Amniotic stem cell (primary cell): ENCODE results near the gene CDH13.
A peak's percentile ranks its signal among the peaks of the same experiment; 100 is the strongest.

ENCODE experiments used
- DNase-seq: peaks from one replicate; lab custom pipeline; 2025; lab: John Stamatoyannopoulos, UW

Gene CDH13

DNA sequence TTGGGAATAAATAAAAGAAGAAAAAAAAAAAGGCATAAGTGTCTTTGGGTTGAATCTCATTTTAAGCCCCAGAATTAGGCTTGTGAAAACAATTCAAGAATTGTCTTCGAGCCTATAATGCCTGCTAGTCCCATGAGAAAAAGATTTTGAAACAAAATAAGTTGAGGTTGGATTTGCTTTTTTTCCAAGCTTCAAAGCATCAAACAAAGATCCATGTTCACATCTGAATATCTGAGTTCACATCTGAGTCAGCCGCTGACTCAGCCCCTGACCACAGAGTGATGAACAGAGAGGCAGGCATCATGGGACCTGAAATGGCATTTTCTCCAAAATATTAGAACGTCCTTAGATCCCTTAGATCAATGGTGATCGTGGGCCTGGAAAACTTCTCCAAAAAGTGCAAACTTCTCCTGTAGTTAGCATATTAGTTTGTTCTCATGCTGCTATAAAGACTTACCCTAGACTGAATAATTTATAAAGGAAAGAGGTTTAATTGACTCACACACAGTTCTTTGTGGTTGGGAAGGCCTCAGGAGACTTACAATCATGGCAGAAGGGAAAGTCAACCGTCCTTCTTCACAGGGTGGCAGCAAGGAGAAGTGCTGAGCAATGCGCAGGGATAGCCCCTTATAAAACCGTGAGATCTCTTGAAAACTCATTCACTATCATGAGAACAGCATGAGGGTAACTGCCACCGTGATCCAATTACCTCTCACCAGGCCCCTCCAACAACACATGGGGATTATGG, 886.4 kb downstream of the CDH13 start:
- peak; percentile 25 for DNase-seq

DNA sequence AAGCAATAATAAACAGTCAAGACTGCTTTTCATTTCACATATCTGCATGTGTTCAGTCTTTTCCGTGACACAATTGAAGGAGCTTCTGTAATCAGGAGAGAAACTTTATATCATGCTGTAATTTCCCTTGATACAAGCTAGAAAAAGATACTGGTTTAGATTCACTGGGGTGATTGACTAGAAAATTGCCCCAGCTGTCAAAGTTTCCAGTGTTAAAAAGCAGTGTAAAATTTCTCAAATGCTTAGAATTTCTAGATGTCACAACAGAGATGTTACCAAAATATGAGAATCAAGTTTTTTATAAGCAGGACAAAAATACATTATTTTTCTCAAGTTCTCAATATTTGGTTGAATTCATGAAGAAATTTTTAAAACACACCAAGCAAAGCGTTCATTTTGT, 888.6 kb downstream of the CDH13 start:
- no peak for DNase-seq

DNA sequence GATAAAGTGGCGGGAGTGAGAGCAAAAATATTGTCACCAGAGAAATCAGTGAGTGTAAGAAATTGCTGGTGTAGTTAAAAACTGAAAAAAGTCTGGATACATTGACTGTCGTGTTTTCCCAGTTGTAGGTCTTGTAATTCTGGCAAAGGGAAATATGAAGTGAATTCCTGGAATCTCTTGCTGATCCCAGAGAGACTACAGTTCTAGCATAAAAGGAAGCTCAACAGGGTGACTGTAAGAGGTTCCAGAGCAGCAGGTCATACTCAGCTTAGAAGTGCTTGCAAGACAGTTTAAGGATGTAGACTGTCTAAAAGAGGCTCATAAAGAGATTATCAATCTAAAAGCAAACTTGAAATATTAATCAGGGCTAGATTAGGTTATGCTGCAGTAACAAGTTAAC, 890.2 kb downstream of the CDH13 start:
- DNase-seq, result no peak

DNA sequence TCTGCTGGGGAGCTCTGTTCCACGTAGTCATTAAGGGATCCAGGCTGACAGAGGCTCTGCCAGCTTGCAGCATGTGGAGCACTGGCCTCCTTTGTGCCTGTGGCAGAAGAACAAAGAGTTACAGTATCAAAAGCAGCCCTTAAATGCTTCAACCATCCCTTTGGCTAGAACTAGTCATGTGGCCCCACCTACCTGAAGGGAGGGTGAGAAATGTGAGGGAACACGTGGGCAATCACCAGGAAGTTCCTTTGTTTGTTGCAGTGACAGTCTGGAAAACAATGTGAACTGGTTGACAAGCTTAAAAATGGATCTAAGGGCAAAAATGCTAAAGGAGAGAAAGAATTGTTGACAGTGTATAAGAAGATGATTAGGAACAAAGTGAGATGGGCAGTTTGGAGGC, 890.6 kb downstream of the CDH13 start:
- DNase-seq, result no peak

DNA sequence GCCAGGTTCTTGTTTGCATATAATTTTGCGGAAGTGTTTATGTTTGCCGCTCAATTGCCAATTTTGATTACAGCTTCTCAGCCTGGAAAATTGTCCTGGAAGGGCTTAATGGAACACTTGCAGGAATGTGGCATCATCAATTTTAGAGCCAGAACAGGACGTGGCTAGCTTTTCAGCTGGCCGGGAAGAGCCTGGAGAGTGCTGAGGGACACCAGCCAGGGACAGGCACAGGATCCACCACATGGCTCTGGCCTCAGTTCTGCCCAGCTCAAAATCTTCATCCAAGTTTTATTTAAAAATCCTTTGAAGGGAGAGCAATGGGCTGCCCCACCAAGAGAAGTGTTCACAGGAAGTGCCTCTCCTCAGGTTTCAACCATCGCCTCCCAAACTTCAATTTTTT, 893.8 kb downstream of the CDH13 start:
- DNase-seq, result no peak

DNA sequence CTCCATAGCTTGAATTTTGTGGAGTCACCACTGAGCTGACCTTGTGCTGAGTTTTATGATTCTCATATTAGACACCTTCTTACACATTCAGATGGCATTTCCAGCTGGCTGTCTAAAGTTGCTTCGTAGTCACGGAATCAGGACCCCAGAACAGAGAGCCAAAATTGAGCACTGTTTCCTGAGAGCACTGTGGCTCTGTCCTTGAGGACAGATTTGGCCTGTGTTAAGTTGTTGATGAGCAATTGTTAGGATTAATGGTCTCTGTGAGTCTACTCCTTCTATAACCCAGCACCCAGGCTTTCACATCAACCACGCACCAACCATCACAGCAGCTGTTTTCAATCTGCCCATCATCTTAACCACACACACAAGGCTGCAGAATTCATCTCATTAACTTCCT, 903.5 kb downstream of the CDH13 start:
- peak; percentile 17 for DNase-seq

DNA sequence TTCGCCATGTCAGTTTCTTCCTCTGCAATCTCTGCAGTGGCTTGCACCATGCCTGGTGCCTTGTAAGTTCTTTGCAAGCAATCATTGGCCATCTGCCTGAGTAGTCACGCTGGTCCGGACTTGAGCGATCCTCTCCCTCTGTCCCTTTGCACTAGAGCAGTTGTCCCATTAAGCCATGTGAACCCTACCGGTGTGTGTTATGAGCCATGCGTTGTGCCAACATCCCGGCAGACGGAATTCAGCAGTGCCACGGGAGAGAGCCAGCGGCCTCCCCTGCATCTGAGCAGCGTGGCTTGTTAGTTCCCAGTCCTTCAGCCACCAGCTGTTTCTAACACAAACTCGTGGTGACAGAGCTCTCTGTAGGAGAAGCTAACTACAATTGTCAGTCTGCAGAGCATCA, 905.9 kb downstream of the CDH13 start:
- DNase-seq, result no peak

DNA sequence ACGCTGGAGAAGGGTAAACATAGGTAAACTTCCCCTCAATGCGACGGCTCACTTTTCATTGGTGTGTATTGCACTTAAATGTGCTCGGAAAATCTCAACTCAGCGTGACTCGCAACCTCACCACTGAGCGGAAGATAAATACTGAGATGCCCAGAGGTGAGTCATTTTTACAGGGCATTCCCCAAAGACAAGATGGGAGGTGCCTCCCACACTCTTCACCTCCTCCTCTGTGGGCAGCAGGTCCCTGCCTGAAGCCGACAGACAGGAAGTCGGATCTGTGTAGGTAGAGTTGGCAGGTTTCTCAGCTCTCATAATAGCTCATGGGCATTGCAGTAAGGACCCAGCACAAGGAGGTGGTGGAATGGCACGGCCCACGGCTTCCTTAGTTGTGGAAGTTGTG, 906.4 kb downstream of the CDH13 start:
- peak; percentile 5 for DNase-seq

DNA sequence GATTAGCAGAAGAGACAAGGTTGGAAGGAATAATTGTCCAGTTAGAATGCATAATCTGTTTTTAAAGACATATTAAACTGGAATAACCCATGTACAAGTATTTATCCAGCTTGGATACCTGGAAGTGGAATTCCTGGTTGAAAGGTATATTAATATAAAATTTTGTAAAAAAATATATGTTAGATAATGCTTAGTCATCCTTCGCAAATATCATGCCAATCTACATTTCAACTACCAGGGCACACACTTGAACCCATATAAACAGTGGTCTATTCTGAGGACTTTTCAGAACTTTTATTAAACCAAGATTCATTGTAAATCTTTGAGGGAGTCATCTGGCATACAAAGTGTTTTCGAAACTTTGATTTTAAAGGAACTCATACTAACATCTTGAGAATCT, 911.9 kb downstream of the CDH13 start:
- DNase-seq, result no peak

DNA sequence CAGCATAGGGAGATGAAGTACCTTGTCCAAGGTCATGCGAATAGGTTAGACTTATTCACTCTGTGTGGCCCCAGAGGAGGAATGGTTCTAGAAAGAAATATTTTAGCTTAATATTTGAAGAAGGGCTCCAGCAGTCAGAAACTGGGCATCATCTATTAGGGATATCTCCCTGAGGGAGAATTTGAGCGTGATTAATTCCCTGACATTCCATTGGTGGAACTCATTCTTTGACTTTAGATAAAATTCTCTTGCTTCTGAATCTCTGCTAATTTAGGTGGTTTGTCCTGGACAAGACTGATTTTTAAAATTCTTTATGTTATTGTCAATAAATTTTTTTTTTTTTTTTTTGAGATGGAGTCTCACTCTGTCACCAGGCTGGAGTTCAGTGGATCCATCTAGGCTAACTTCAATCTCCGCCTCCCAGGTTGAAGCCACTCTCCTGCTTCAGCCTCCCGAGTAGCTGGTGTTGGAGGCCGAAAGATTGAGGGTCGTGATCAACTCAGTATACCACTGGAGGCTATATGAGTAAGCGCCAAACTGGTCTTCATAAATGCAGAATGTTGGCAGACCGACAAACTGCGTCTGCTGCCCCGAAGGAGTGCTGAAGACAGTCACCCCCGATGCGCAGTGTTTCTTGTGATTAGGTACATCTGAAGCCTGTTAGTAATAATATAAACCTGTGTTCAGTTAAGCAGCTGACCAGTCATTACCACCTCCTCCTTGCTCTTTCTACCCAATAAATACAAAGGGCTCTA, 913.1 kb downstream of the CDH13 start:
- no peak for DNase-seq

DNA sequence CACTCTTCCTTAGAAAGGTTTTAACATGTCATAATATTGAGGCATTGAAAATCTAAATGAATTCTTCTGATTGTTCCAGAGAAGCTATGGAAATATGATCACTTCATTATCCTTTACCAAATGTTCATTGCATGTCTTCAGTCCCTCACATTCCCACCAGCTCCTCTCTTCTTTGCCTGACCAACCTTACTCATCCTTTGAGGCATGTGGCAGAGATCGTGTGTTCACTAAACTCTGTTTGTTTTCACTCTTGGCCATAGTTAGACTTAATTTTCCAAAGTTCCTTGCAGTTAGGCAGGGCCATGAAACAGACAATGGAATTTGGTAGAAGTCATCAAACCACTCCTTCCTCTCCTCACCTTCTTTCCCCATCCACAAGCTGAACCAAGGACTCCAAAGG, 914.5 kb downstream of the CDH13 start:
- DNase-seq, result no peak

DNA sequence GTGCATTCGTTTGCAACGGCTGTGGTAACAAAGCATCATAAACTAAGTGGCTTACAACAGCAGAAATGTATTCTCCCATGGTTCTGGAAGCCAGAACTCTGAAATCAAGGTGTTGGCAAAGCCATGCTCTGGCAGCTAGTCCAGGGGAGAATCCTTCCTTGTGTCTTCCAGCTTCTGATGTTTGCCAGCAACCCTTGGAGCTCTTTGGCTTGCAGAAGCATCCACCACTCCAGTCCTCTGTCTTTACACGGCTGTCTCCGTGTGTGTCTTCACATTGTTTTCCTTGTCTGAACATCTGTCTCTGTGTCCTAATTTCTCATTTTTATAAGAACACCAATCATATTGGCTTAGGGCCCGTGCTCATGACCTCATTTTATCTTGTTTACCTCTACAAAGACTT, 915.7 kb downstream of the CDH13 start:
- no peak for DNase-seq

DNA sequence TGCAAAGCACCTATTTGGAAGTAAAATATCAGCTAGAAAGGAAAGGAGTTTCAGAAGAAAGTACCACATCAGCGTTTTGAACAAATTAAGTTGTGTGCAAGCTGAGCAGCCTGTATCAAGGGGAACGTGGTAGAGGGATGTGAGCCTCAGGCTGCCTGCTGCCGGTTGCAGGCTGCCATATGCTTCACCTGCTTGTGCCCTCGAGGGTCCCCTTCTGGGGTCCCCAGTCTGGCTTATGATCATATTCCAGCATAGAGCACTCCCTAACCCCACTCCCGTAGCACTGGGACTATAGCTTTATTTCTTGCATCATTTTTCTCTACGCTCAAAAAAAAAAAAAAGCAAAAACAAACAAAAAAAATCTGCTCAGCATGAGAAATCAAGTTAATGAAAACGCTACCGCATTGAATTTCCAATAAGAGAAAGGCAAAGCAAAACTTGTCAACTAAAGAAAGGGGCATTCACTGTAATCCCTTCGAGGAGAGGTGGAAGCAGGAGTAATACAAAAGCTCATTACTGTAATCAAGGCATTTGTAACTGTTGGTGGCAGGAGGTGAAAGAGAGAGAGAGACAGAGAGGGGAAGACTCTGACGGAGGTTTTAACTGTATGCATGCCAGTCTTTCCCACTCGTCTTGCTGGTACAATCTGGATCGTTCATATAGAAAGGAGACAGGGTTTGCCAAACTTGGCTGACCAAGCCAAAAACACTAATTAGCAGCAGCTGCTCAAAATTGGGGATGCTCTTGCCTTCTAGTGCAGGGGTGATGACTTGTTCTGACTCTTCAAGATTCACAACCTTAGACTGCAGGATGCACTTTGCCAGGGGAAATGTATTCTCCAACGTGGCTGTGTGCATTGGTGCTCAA, 922.8 kb downstream of the CDH13 start:
- DNase-seq, result no peak

DNA sequence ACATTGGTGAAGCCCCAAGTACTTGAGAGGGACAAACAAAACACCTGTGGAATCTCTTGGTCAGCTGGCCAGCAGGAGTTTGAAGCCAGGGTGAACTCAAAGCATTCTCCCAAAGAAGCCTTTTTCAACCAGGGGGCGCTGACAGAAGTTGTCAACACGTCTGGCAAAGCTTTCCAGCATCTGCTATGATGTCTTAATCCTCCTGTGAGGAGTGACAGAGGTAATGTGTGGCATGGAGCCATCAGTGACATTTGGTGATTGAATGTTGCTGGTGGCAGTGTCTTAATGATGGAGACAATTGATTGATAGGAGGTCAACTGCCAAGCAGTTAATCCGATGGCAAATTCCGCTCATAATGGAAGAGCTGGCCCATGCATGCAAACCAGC, 923.4 kb downstream of the CDH13 start:
- DNase-seq, result no peak

DNA sequence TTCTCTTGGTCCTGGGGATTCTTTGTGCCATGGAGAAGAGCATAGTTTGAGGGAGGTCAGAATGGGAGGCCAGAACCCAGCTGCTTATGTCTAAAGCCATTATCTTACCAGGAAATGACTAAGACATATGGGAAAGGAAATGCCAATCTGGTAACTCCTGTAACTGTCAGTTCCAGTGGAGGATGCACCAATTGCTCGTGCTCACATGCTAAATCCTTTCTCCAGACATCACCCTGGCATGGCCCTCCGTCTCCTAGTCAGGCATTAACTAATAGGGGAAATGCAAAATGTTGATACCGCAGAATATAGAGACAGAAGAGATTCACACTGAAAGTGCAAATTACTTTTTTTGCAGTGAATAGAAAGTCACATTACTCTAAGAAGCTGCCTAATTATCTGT, 925.5 kb downstream of the CDH13 start:
- DNase-seq, result peak; percentile 1

DNA sequence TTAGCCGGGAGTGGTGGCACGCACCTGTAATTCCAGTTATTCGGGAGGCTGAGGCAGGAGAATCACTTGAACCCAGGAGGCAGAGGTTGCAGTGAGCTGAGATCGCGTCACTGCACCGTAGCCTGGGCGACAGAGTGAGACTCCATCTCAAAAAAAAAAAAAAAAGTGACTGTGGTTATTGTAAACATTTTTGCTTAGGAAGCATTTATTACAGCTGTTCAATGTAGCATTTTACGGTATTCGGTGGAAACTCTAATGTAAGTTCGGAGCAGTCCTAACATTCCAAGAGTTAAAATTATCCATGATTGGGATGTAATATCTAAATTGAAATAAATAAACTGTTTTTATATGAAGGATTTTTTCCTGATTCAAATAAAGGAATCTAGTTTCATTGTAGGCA, 926.2 kb downstream of the CDH13 start:
- DNase-seq, result no peak

DNA sequence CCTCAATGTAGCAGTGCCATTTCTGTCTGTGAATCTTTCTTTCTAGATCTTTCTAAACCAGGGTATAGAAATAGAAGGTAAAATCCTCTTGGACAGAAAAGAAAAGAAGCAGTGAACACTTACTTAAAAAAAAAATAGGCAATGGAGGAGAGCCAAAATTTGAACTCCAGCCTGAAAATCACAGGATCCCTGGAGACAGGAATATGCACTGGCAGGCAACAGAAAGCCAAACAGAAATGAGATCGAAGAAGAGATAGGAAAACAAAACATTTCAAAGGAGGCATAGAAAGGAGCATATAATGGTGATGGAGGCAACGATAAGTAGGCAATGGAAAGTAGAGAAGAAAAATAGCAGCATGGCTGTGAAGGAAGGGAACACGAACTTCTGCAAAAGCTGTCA, 927.3 kb downstream of the CDH13 start:
- DNase-seq, result no peak

DNA sequence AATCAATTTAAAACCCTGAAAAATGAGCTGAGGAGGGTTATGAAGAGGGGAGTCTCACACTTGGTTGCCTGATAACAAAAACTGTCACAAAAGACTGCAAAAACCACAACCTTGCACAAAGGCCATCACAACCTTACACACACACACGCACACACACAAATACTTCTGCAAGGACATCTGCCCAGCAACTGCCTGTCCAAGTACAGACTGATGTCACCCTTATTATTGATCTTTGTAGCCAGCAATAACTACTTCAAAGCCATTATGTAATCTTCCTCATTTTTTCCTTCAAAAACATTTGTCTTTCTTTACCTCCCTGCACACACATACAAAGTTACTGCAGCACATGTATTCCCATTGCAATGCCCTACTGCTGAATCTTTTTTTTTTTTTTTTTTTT, 927.8 kb downstream of the CDH13 start:
- DNase-seq, result no peak

DNA sequence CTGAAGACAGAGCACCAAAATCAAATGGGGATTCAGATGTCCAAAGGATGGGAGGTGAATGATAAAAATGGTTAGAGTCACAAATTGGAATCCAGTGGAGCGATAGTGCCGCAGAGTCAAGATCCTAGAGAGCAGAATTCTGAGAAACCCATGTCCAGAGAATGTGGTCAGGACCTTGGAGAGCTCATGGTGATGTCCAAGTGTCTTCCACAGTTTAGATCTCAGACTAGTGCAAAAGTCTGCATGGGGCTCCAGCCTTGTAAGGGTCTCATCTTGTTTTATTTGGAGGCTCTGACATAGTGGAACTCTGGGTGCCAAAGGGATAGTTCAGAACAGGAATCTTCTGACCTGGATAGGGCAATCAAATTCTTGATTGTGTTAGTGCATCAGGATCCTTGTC, 935.1 kb downstream of the CDH13 start:
- no peak for DNase-seq

DNA sequence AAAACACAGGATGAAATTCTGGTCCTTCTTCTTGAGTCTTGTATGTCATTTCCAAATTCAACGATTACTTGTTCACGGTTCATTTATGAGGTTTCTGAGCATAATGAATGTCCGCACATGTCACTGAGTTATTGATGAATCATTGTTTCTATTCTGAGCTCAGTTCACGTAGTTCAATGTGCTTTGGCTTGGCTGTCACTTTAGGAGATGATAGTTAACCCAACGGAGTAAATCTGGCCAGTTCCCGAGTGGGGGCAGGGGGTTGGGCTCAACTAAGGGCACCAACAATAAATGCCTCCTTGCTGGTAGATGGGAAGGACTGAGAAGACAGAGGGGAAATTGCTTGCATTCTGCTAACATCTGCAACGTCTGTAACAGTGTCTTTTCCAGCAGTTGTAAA, 941.6 kb downstream of the CDH13 start:
- no peak for DNase-seq

DNA sequence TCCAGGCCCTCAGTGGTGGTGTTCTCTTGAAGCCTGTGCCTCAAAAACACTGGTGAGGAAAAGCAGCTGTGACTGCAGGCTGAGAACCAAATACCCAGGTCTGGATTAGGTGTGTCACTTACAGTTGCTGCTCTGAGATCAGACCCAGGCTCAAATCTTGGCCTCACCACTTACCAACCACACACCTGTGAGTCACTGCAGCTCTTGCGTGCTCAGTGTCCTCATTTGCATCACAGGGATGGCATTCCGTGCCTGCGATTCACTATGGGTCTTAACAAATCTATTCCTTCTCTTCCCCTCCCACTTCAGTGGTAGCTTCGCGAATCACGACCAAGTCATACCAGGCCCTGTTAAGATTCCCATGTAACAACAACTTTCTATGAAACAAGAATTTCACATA, 947.6 kb downstream of the CDH13 start:
- peak; percentile 67 for DNase-seq

DNA sequence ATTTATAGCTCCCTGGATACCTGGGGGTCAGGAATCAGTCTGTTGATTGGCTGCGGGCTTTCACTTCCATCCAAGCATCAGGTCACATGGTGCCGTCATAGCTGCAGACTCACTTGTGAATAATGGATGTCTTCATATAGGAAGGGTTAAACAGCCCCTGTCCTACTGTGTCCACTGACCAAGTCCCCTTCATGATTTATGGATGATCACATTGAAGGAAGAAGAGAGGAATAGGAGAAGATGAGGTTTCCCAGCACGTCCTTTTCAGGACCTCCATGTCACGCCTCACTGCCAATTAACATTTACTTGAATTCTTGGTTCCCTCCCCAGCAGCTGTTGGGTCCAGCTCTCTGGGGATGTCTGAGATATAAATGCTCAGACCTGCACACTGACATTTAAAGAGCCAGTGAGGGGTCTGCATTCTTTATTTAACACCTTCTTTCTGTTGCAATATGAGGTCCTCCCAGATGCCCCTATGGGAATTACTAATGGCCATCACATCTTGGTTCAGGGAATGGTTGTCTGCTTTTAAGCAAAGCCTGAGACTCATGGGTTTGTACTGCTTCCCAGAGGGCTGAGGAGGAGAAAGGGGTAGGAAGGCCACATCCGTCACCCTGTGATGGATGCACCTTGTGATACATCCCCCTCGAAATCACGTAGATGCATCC, 950.4 kb downstream of the CDH13 start:
- no peak for DNase-seq
